GM15510 (cell line): ENCODE data around the gene FAAP100.

ENCODE experiments used
- POLR2A ChIP-seq: IDR thresholded peaks from 3 replicates; pipeline ENCODE4 v1.6.1; 2011; ENCODE audit warnings: borderline replicate concordance; ENCODE audit not compliant: insufficient read length; ENCODE audit errors: extremely low read depth

FAAP100 gene

GRCh38 chr17:81550285-81550684, 1.9 kb downstream of the FAAP100 start:
- TF ChIP-seq POLR2A, result no peak

DNA sequence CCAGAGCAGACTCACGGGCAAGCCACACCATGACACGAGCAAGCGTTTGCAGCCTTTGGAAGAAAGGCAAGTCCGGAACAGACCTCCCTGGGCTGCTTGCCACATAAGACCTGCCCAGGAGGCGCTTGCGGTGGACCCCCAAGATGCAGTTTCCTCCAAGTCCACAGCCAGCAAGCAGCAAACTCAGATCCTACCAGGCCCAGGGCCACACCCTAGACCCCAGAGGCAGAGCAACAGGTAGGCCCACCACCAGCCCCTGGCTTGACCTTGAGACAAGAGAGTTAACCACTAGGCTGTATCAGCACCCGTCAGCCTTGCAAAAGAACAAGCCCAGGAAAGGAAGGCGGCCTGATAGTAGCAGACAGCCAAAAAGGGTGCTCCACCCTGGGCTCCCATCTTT, 2.3 kb downstream of the FAAP100 start:
- no peak for TF ChIP-seq POLR2A

DNA sequence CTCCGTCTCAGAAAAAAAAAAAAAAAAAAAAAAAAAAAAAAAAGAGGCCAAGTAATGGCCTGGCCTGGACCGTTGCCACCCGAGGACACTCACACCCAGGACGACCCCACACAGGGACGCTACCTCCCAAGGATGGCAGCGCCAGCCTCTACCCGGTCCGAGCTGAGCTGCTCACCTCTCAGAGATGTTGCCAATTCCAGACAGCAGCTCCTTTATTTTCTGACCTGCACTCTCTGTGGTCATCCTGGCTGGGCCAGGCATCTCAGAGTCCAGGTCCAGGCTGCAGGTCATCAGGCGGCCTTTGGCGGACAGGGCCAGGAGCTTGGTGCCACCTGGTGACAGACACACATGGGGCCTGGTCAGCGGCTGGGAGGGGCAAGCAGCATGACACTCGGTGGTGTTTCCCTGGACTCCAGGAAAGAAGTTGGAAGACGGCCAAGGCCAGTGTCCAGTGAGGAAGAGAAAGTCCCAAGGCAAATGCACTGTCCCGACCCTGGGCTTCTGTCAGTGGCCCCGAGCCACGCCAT, 3.1 kb downstream of the FAAP100 start:
- TF ChIP-seq POLR2A, result no peak

DNA sequence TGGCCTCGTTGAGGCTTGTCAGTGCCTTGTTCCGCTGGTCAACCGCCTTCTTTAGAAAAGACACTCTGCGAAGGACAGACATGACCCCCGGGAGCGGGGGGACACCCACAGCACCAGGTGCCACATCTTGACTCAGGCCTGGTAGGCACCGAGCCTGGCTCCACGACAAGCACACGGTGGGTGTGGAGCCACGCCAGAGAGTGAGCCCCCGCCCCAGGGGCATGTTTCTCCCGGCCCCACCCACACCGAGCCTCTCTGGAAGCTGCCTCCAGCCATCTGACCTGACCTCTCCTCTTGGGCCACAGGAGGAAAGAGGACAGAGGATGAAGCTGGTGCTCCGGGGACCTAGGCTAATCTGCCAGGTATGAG, 4.6 kb downstream of the FAAP100 start:
- TF ChIP-seq POLR2A, result no peak

- TF ChIP-seq POLR2A, result no peak
Observed at GRCh38 chr17:81546906-81547613, 5.1 kb downstream of the FAAP100 start.

GRCh38 chr17:81545160-81545949, 6.8 kb downstream of the FAAP100 start:
- no peak for TF ChIP-seq POLR2A

DNA sequence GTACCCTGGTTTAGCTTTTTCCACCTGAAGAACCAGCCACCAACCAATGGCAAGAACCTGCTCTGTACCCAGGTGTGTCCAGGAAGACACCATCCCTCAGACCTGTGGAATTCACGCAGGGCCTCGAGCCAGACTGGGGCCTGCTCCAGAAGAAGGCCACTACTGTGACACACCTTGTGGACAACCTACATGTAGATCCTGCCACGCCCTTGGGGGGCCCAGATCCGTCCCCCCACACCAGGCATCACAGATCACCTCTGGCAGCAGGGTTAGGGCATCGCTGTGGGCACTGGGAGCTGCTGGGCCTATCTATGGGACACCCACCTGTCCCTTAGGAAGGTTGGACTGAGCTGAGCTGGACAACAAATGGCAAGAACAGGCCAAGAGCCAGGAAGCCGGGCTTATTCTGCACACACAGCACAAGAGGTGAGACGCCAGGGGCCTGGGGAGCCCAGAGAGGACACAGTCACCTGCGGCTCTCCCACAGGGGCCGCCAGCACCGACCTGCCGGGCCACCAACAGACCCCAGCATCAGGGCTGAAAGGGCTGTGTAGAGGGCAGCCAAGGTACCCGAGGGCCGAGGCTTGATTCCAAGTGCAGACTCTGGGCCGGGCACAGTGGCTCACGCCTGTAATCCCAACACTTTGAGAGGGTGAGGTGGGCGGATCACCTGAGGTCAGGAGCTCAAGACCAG, 7.7 kb downstream of the FAAP100 start:
- TF ChIP-seq POLR2A, result no peak

DNA sequence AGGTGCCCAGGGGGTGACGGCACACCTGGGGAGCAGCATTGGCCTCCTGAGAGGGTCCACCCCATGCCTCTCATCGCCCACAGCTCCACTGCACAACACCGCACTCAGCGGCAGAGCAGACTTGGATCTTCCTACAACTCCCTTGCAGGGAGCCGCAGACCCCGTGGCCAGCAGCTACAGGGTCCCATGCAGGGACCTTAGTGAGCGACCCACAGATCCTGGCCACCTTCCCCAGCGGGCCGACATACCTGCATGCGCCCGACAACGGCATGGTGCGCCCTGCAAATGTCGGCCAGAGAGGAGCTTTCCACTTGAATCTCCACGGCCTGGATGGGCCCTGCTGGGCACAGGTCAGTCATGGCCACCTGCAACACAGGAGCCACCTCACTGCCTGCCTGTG, 8.4 kb downstream of the FAAP100 start:
- no peak for TF ChIP-seq POLR2A

GRCh38 chr17:81543339-81543675, 8.8 kb downstream of the FAAP100 start:
- TF ChIP-seq POLR2A, result no peak

DNA sequence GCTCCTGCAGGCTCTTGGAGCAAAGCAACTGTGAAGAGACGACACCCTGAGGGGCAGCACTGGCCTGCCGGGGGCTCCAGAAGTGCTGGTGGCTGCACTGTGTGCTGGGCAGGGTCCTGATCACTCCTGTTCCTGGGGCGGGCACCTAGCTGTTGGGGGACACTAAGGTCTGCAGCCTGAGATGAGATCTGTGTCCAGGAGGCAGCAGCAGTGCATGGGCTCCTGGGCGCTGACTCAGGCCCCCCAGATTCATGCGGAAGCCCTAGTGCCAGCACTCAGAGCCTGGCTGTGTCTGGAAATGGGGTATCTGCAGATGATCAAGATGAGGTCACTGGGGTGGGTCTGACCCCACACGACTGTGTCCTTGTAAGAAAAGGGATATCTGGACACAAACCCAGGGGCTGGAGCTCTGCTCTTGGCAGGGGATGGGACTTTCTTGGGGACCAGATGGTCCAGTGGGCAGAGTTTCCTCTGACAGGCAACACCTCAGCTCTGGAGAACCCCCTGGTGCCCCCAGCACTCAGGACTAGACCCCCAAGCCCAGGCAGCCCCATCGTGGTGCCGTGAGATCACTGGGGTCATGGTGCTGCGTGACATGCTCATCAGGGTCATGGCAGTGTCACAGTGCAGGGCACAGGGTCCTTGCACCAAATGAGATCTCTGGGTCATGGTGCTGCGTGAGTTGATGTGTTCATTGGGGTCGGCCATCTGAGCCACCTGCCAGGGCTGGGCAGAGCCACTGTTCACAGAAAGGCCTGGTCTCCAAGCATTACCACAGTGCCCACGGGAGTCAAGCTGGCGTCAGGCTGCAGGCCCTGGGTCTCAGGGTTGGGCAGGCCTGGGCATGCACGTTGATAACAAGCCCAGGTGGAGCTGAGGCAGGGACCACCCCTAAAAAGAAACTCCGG, 9.5 kb downstream of the FAAP100 start:
- no peak for TF ChIP-seq POLR2A

DNA sequence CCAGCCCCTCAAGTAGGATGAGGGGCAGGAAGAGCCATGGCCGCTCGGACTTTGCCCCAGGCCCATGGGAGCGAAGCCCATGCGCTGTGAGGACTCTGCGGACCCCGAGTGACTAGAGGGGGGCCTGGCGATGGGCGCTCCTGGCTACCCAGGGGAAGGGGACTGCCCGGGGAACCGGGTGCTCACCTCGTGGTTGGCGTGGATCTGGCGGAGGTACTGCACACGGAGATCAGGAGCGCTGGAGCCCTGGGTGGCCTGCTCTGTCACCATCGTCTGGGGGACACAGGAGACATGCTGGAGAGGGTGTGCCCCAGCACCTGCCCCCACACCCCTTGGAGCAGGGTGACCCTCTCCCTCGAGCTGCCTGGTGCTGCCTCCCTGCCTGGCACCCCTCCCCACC, 11.0 kb downstream of the FAAP100 start:
- TF ChIP-seq POLR2A, result no peak

DNA sequence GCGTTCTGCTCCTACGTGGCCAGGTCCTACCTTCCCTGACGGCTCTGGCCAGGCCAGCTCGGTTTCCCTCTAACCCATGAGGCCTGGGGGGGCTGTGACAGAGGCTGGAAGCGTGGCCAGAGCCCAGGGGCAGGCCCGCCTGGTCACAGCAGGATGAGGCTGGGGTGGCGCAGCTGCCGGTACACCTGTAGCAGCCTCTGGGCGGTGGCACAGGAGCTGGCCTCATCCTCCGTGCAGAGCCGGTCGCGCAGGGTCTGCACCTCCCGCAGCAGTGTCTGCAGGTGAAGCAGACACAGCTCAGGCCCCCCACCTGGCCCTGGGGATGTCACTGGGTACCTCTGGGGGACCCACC, 11.5 kb downstream of the FAAP100 start:
- no peak for TF ChIP-seq POLR2A

- no peak for TF ChIP-seq POLR2A
Observed at GRCh38 chr17:81539961-81540675, 12.0 kb downstream of the FAAP100 start.

GRCh38 chr17:81539571-81539900, 12.6 kb downstream of the FAAP100 start:
- TF ChIP-seq POLR2A, result no peak

GRCh38 chr17:81538651-81539570, 13.2 kb downstream of the FAAP100 start:
- no peak for TF ChIP-seq POLR2A
